Brain microvascular endothelial cell (primary cell): ENCODE data around the gene MGAT3.
A peak's percentile ranks its signal among the peaks of the same experiment; 100 is the strongest.

Experiments used
- DNase-seq: peaks from one replicate; pipeline ENCODE4 v3.0.0-alpha.2; 2020
- H3K27ac ChIP-seq: fragments of 250-450 bp; sonication (Bioruptor Pico); 2 replicates; pipeline ENCODE4 v1.5.1; 2020; ENCODE audit warnings: mild to moderate bottlenecking, moderate library complexity
- H3K27me3 ChIP-seq: fragments of 250-450 bp; sonication (Bioruptor Pico); replicated peaks from 2 replicates; pipeline ENCODE4 v1.5.1; 2020; ENCODE audit warnings: mild to moderate bottlenecking
- H3K36me3 ChIP-seq: fragments of 250-450 bp; sonication (Bioruptor Pico); replicated peaks from 2 replicates; pipeline ENCODE4 v1.5.1; 2020; ENCODE audit warnings: mild to moderate bottlenecking
- H3K4me3 ChIP-seq: 2 replicates; pipeline ENCODE4 v1.5.1; 2011; ENCODE audit warnings: low read depth, mild to moderate bottlenecking, control low read depth, low read length, moderate library complexity
- CTCF ChIP-seq: IDR thresholded peaks from 2 replicates; pipeline ENCODE4 v1.5.1; 2011; ENCODE audit warnings: low read depth, mild to moderate bottlenecking, moderate library complexity, low read length, control low read depth, inconsistent platforms; ENCODE audit errors: missing control alignments
- in situ Hi-C: cut with HindIII; loops from 2 replicates; pipeline ENCODE4 v1.10.0; 2017; ENCODE audit warnings: low sequenced_read_pairs, low pct_ligation_motif_present

The MGAT3 gene

GRCh38 chr22:39522567-39523300 lies 65.9 kb downstream of the MGAT3 start:
- in situ Hi-C loops = loop anchor here (25.0 kb wide), 1 partner anchor 110 kb away; no protein-coding TSS in a partner anchor
- peak overlapping the region; percentile 96 for H3K4me3 ChIP-seq
- no peak for TF ChIP-seq CTCF
- H3K27ac ChIP-seq = peak overlapping the region; percentile 11
- peaks cover 40% of the 10 kb centered on the region for H3K36me3 ChIP-seq
- DNase-seq = no peak
- no peaks in the 10 kb centered on the region for H3K27me3 ChIP-seq

- H3K4me3 ChIP-seq = peak overlapping the region; percentile 15
- H3K27ac ChIP-seq = no peak overlapping the region
- H3K36me3 ChIP-seq = peaks cover 46% of the 10 kb centered on the region
- no peaks in the 10 kb centered on the region for H3K27me3 ChIP-seq
- TF ChIP-seq CTCF = no peak
- no peak for DNase-seq
- in situ Hi-C loops = loop anchor here (25.0 kb wide), 1 partner anchor 112 kb away; no protein-coding TSS in a partner anchor
Observed at GRCh38 chr22:39524089-39524752, 67.4 kb downstream of the MGAT3 start.

GRCh38 chr22:39524753-39525657 lies 68.2 kb downstream of the MGAT3 start:
- peaks cover 51% of the 10 kb centered on the region for H3K36me3 ChIP-seq
- TF ChIP-seq CTCF = no peak
- H3K4me3 ChIP-seq = no peak overlapping the region
- no peak for DNase-seq
- H3K27ac ChIP-seq = no peak overlapping the region
- in situ Hi-C loops = loop anchor here (25.0 kb wide), 1 partner anchor 113 kb away; no protein-coding TSS in a partner anchor
- H3K27me3 ChIP-seq = no peaks in the 10 kb centered on the region

GRCh38 chr22:39525658-39525975 lies 68.8 kb downstream of the MGAT3 start:
- no peaks in the 10 kb centered on the region for H3K27me3 ChIP-seq
- no peak overlapping the region for H3K27ac ChIP-seq
- peaks cover 53% of the 10 kb centered on the region for H3K36me3 ChIP-seq
- in situ Hi-C loops = no loop called here
- no peak for TF ChIP-seq CTCF
- no peak overlapping the region for H3K4me3 ChIP-seq
- DNase-seq = no peak

GRCh38 chr22:39526736-39527171 lies 69.9 kb downstream of the MGAT3 start:
- H3K36me3 ChIP-seq = peaks cover 42% of the 10 kb centered on the region
- DNase-seq = no peak
- no peak overlapping the region for H3K4me3 ChIP-seq
- H3K27me3 ChIP-seq = no peaks in the 10 kb centered on the region
- TF ChIP-seq CTCF = no peak
- H3K27ac ChIP-seq = no peak overlapping the region
- in situ Hi-C loops = no loop called here
